Measurements from ENCODE around the gene NDST1.
A peak's percentile ranks its signal among the peaks of the same experiment; 100 is the strongest.

The NDST1 gene

DNA sequence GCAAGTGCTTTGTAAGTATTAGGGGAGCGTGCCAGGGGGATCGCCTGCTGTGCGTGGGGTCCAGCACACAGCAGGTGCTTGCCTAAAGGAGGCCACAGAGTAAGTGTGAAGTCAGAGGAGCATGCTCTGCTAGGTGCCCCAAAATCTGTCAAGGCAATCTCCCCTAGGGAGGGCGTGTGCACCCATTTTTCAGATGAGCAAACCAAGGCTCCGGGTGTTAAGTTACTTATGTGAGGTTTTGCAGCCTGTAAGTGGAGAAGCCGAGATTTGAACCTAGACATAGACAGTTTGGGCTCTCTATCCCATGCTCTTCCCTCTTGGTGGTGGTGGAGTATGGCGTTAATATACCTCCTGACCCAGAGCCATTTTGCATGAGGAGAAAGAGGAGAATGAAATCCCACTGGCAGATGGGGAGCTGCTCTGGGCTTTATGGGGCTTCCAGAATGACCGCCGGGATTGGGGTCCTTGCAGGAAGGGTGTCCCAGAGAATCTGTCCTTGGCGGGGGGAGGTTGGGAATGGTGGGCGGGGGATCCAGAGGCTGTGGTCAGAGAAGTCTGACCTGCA, 14.1 kb downstream of the NDST1 start:
- Histone ChIP-seq H4K20me1 (ENCODE audit: insufficient read depth, low read length) (no peaks in the 10 kb centered on the region), H2AFZ (ENCODE audit: low read depth, low read length) (no peak overlapping the region), H3K4me3 (ENCODE audit: low read depth in 1 of 2, low read length in 2 of 2) (no peak overlapping the region), H3K9ac (ENCODE audit: low read depth, low read length) (no peak overlapping the region), H3K9me3 (ENCODE audit: insufficient read depth, low read length, severe bottlenecking) (no peaks in the 10 kb centered on the region), H3K27me3 (ENCODE audit: insufficient read depth, low read length, poor library complexity) (peaks cover 3% of the 10 kb centered on the region), H3K79me2 (ENCODE audit: insufficient read depth, low read length) (no peaks in the 10 kb centered on the region), H3K4me1 (ENCODE audit: insufficient read depth, low read length) (no peaks in the 10 kb centered on the region), H3K36me3 (ENCODE audit: insufficient read depth, low read length) (no peaks in the 10 kb centered on the region), H3K4me2 (ENCODE audit: insufficient read depth, low read length) (no peak overlapping the region), H3K27ac (ENCODE audit: low read length) (no peak overlapping the region)
- DNase-seq, result no peak
- TF ChIP-seq EZH2 (IDR thresholded peaks at IDR 0.05; ENCODE audit: borderline replicate concordance, low read depth, low read length, severe bottlenecking) (no peak), CTCF (IDR thresholded peaks at IDR 0.05; ENCODE audit: borderline replicate concordance, extremely low read depth, low read length, poor library complexity, severe bottlenecking) (no peak)
- no peak for ATAC-seq (ENCODE audit: insufficient read depth, low read depth)

- Histone ChIP-seq H4K20me1 (ENCODE audit: insufficient read depth, low read length) (no peaks in the 10 kb centered on the region), H3K9ac (ENCODE audit: low read depth, low read length) (no peak overlapping the region), H3K79me2 (ENCODE audit: insufficient read depth, low read length) (no peaks in the 10 kb centered on the region), H3K27ac (ENCODE audit: low read length) (no peak overlapping the region), H3K36me3 (ENCODE audit: insufficient read depth, low read length) (no peaks in the 10 kb centered on the region), H3K27me3 (ENCODE audit: insufficient read depth, low read length, poor library complexity) (peaks cover under 1% of the 10 kb centered on the region), H2AFZ (ENCODE audit: low read depth, low read length) (no peak overlapping the region), H3K4me1 (ENCODE audit: insufficient read depth, low read length) (no peaks in the 10 kb centered on the region), H3K4me3 (ENCODE audit: low read depth in 1 of 2, low read length in 2 of 2) (no peak overlapping the region), H3K4me2 (ENCODE audit: insufficient read depth, low read length) (no peak overlapping the region), H3K9me3 (ENCODE audit: insufficient read depth, low read length, severe bottlenecking) (no peaks in the 10 kb centered on the region)
- DNase-seq (no peak), ATAC-seq (ENCODE audit: insufficient read depth, low read depth) (no peak)
- TF ChIP-seq CTCF (IDR thresholded peaks at IDR 0.05; ENCODE audit: borderline replicate concordance, extremely low read depth, low read length, poor library complexity, severe bottlenecking) (no peak), EZH2 (IDR thresholded peaks at IDR 0.05; ENCODE audit: borderline replicate concordance, low read depth, low read length, severe bottlenecking) (no peak)
Measured at GRCh38 chr5:150522504-150523414, 14.8 kb downstream of the NDST1 start.

DNA sequence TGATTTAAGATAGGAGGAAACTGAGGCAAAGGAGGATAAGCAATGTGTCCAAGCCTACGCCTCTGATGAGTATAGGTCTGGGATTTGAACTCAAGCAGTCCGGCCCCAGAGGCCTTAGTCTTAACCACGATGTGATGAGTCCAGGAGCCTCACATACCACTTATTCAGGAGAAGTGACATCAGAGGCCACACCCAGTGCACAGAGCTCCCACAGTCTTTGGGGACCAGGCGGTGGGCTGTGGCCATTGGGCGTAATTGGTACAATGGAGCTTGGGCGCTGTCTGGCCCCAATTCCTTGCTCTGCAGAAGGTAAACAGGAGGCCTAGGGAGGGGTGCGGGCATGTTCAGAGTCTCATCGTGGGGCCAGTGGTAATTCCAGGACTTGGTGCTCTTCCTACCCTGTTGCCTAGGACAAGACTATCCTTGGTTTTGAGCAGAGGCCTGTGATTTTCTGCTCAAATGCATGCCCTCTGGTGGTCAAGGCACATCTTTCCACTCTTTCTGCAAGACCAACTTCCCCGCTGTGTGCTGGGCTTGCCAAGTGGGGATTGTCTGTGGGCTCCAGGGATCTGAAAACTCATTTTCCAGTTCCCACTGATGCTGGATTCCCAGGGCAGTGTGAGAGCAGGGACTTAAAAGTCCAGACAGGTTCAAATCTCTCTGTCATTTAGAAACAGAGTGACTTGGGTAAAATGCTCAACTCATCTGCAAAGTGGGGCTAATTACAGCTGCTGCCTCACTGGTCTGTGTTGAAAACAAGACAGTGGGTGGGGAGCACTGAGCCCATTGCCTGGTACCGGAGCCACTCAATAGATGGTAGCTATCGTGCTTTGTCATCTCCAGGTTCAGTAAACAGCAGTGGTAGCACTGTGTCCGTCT, 15.8 kb downstream of the NDST1 start:
- Histone ChIP-seq H3K27ac (ENCODE audit: low read length) (no peak overlapping the region), H2AFZ (ENCODE audit: low read depth, low read length) (no peak overlapping the region), H3K9ac (ENCODE audit: low read depth, low read length) (no peak overlapping the region), H3K27me3 (ENCODE audit: insufficient read depth, low read length, poor library complexity) (no peaks in the 10 kb centered on the region), H3K79me2 (ENCODE audit: insufficient read depth, low read length) (no peaks in the 10 kb centered on the region), H3K9me3 (ENCODE audit: insufficient read depth, low read length, severe bottlenecking) (no peaks in the 10 kb centered on the region), H4K20me1 (ENCODE audit: insufficient read depth, low read length) (no peaks in the 10 kb centered on the region), H3K4me1 (ENCODE audit: insufficient read depth, low read length) (no peaks in the 10 kb centered on the region), H3K4me3 (ENCODE audit: low read depth in 1 of 2, low read length in 2 of 2) (no peak overlapping the region), H3K4me2 (ENCODE audit: insufficient read depth, low read length) (no peak overlapping the region), H3K36me3 (ENCODE audit: insufficient read depth, low read length) (no peaks in the 10 kb centered on the region)
- TF ChIP-seq CTCF (IDR thresholded peaks at IDR 0.05; ENCODE audit: borderline replicate concordance, extremely low read depth, low read length, poor library complexity, severe bottlenecking) (peak; percentile 61), EZH2 (IDR thresholded peaks at IDR 0.05; ENCODE audit: borderline replicate concordance, low read depth, low read length, severe bottlenecking) (no peak)
- ATAC-seq (ENCODE audit: insufficient read depth, low read depth), result peak; percentile 50; the same call in 2 of the 3 replicates
- DNase-seq, result peak; percentile 14
